ENCODE results near the gene QPCTL. TPM values are rescaled to one million over a fixed set of nuclear protein-coding genes. Genes with fewer than 3 reads are reported as not detected.
A peak's percentile ranks its signal among the peaks of the same experiment; 100 is the strongest.

QPCTL gene
- total and polyA plus RNA-seq, 10 of the 15 experiments (the other 5 are each of a cell fraction or from before 2014, with no cell fraction given), result 1.1 to 22.6 (median 11.2) TPM

DNA sequence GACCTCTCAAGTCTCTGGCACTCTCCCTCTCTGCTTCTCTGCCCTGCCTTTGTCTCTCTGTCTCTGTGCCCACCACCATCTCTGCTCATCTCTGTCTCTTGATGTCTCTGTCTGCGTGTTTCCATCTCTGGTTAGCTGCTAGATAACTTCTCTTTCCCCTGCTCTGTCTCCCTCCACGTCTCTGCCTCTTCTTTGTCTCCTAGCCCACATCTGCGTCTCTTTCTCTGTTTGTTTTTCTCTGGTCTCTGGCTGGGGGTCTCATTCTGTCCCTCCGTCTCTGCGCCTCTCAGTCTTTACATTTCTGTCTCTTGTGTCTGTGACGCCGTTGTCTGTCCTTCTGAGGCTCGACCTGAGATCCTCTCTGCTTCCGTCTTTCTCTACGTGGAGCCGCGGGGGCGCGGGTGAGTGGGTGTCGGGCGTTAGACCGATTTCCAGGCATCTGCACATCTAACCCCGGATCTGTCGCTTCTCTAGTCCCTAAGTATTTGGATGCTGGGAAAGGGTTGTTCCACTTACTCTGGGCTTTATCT lies 24.1 kb upstream of the QPCTL start (continued):
- TF ChIP-seq, protein P1, sequence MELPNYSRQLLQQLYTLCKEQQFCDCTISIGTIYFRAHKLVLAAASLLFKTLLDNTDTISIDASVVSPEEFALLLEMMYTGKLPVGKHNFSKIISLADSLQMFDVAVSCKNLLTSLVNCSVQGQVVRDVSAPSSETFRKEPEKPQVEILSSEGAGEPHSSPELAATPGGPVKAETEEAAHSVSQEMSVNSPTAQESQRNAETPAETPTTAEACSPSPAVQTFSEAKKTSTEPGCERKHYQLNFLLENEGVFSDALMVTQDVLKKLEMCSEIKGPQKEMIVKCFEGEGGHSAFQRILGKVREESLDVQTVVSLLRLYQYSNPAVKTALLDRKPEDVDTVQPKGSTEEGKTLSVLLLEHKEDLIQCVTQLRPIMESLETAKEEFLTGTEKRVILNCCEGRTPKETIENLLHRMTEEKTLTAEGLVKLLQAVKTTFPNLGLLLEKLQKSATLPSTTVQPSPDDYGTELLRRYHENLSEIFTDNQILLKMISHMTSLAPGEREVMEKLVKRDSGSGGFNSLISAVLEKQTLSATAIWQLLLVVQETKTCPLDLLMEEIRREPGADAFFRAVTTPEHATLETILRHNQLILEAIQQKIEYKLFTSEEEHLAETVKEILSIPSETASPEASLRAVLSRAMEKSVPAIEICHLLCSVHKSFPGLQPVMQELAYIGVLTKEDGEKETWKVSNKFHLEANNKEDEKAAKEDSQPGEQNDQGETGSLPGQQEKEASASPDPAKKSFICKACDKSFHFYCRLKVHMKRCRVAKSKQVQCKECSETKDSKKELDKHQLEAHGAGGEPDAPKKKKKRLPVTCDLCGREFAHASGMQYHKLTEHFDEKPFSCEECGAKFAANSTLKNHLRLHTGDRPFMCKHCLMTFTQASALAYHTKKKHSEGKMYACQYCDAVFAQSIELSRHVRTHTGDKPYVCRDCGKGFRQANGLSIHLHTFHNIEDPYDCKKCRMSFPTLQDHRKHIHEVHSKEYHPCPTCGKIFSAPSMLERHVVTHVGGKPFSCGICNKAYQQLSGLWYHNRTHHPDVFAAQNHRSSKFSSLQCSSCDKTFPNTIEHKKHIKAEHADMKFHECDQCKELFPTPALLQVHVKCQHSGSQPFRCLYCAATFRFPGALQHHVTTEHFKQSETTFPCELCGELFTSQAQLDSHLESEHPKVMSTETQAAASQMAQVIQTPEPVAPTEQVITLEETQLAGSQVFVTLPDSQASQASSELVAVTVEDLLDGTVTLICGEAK (IDR thresholded peaks at IDR 0.05; ENCODE audit: borderline replicate concordance), result 0 out of 2 replicates have a peak, but pooled peaks have one; percentile 32
- TF ChIP-seq STAT3 (IDR thresholded peaks at IDR 0.05; ENCODE audit: low read depth, low read length), result no peak
- TF ChIP-seq HDGF (IDR thresholded peaks at IDR 0.05), result peak; percentile 91
- TF ChIP-seq EGR1 (IDR thresholded peaks at IDR 0.05; ENCODE audit: borderline replicate concordance in 1 of 2, low read depth in 2 of 2, low read length in 2 of 2), result peak in 1 of 2 experiments; percentile 92; a peak in 2 of 3 replicates
- TF ChIP-seq NBN (IDR thresholded peaks at IDR 0.05), result peak; percentile 67; the same call in 1 of the 2 replicates
- 0 out of 2 replicates have a peak, but pooled peaks have one; percentile 15 for TF ChIP-seq YBX1 (IDR thresholded peaks at IDR 0.05)
